Measurements from ENCODE around the gene TAS2R9. TPM values are rescaled to one million over a fixed set of nuclear protein-coding genes. Genes with fewer than 3 reads are reported as not detected.
A peak's percentile ranks its signal among the peaks of the same experiment; 100 is the strongest.

The TAS2R9 gene
- total and polyA plus RNA-seq, 2 of the 8 experiments (the other 6 are each of a cell fraction or from before 2014, with no cell fraction given) = not detected

DNA sequence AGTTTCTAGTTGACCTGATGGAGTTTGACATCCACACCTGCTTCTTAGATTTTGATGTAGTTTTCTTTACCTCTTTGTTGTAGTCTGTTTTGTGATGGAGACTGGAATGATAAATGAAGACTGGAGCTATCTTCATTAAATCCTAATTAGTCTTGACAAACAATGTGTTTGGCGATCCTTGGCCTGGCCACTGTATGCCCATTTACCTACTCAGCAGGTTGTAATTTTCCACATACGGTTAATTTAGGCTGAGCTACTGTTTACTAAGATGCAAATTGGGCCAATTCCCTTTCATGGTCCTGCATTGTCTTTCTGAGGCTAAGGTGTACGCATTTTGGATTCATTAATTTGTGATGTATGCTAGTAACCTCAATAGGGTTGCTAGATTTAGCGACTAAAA is 7.4 kb downstream of the TAS2R9 start, which contains the start of gene TAS2R7:
TAS2R7 (minus strand) TSS at position 41 of the 400 bp plus-strand sequence. CDS start 57 bp downstream, outside the sequence.
- peaks cover 0 to 12% (median 8%) of the 10 kb centered on the region in 4 experiments; a peak in 5 of 7 replicates for H3K4me1 ChIP-seq (replicated peaks in 1 of 4; ENCODE audit: control insufficient read depth in 3 of 4, insufficient read depth in 4 of 4, low read length in 3 of 4)
- no peak within 1 kb of the TSS for H3K23ac ChIP-seq (ENCODE audit: insufficient read length)
- no peak within 1 kb of the TSS for H2AK5ac ChIP-seq (ENCODE audit: low read depth, low read length)
- H2AFZ ChIP-seq (ENCODE audit: low read length) = peak within 1 kb of the TSS; percentile 52
- H3K79me1 ChIP-seq (ENCODE audit: low read depth, low read length) = no peaks in the 10 kb centered on the region
- H3K27ac ChIP-seq (ENCODE audit: low read depth, low read length) = no peak within 1 kb of the TSS
- H3K18ac ChIP-seq (ENCODE audit: extremely low read depth, low read length) = no peak within 1 kb of the TSS
- no peaks in the 10 kb centered on the region for H3K27me3 ChIP-seq (replicated peaks in 1 of 4; ENCODE audit: control insufficient read depth in 3 of 4, extremely low read depth in 1 of 4, insufficient read depth in 3 of 4, low read length in 3 of 4)
- DNase-seq (ENCODE audit: low read depth in 1 of 2, low spot score in 2 of 2) (no peak), FAIRE-seq (no peak)
- no peak within 1 kb of the TSS for H4K5ac ChIP-seq (ENCODE audit: insufficient read length, low read depth, low read length)
- peak within 1 kb of the TSS in 1 of 4 experiments; percentile 1; a peak in 2 of 8 replicates for H3K4me3 ChIP-seq (ENCODE audit: extremely low read depth in 1 of 4, insufficient read depth in 2 of 4, low read depth in 3 of 4, low read length in 4 of 4)
- no peak within 1 kb of the TSS for H4K91ac ChIP-seq (replicated peaks; ENCODE audit: insufficient read length, low read length)
- no peak within 1 kb of the TSS for H2BK20ac ChIP-seq (ENCODE audit: low read length)
- no peaks in the 10 kb centered on the region for H3K9me3 ChIP-seq (ENCODE audit: insufficient read depth in 2 of 2, low read depth in 1 of 2, low read length in 1 of 2)
- H3K79me2 ChIP-seq (ENCODE audit: control insufficient read depth in 1 of 2, insufficient read depth in 2 of 2, low read length in 2 of 2) = no peaks in the 10 kb centered on the region
- H2BK120ac ChIP-seq (replicated peaks; ENCODE audit: low read depth, low read length) = no peak within 1 kb of the TSS
- no peak within 1 kb of the TSS for H4K8ac ChIP-seq (ENCODE audit: extremely low read depth, insufficient read depth, low read length)
- no peak within 1 kb of the TSS for H3K9ac ChIP-seq (replicated peaks in 1 of 4; ENCODE audit: extremely low read depth in 1 of 4, low read depth in 3 of 4, low read length in 3 of 4)
- CTCF ChIA-PET (ENCODE audit: partially characterized antibody) = no interaction called here
- no peaks in the 10 kb centered on the region for H3K23me2 ChIP-seq (ENCODE audit: low read depth, low read length)
- WGBS, 2 experiments (ENCODE audit: extremely low coverage in 1 of 2, insufficient coverage in 1 of 2, insufficient read length in 1 of 2, insufficient replicate concordance in 2 of 2, low coverage in 1 of 2, low lambda C conversion rate in 2 of 2, missing lambda C conversion rate in 1 of 2) = 53% methylated on average over 4 of the region's 4 CpGs; no CpG with 5 or more reads in 1 of the 2 experiments
- peak within 1 kb of the TSS; percentile 43 to 52; a peak in 3 of 4 replicates for H3K4me2 ChIP-seq (ENCODE audit: insufficient read depth in 1 of 2, low read depth in 2 of 2, low read length in 2 of 2)
- H4K20me1 ChIP-seq (replicated peaks in 1 of 2; ENCODE audit: control insufficient read depth in 1 of 2, insufficient read depth in 2 of 2, low read length in 2 of 2) = no peaks in the 10 kb centered on the region
- no peak within 1 kb of the TSS for H2BK5ac ChIP-seq (ENCODE audit: low read depth, low read length)
- no peak within 1 kb of the TSS for H2BK15ac ChIP-seq (ENCODE audit: low read length)
- no peak within 1 kb of the TSS for H3K4ac ChIP-seq (replicated peaks; ENCODE audit: insufficient read length, low read depth, low read length)
- H3K36me3 ChIP-seq (ENCODE audit: control insufficient read depth in 2 of 4, insufficient read depth in 4 of 4, low read length in 3 of 4) = no peaks in the 10 kb centered on the region
- H2BK12ac ChIP-seq (ENCODE audit: low read depth, low read length) = no peak within 1 kb of the TSS
- POLR2A ChIA-PET (ENCODE audit: partially characterized antibody) = no interaction called here
- no peak within 1 kb of the TSS for H3K56ac ChIP-seq (replicated peaks; ENCODE audit: insufficient read length, low read depth, low read length)
- TF ChIP-seq BRCA1 (IDR thresholded peaks at IDR 0.05; ENCODE audit: low read depth, low read length) = no peak
- no peak for TF ChIP-seq BACH1 (IDR thresholded peaks at IDR 0.05; ENCODE audit: low read length)
- no peak for TF ChIP-seq NRF1 (IDR thresholded peaks at IDR 0.05; ENCODE audit: low read depth, low read length)
- H3K14ac ChIP-seq (ENCODE audit: insufficient read length) = no peak within 1 kb of the TSS
